NT2/D1 (cell line): Measurements from ENCODE around the gene SPACA5.

ENCODE experiments used
- YY1 ChIP-seq: IDR thresholded peaks from 2 replicates; pipeline ENCODE4 v1.6.1; 2011; ENCODE audit not compliant: insufficient read length, insufficient read depth
- ZNF274 ChIP-seq: IDR thresholded peaks from 2 replicates; pipeline ENCODE4 v1.6.1; 2011; ENCODE audit warnings: mild to moderate bottlenecking, low read depth, low read length

DNA sequence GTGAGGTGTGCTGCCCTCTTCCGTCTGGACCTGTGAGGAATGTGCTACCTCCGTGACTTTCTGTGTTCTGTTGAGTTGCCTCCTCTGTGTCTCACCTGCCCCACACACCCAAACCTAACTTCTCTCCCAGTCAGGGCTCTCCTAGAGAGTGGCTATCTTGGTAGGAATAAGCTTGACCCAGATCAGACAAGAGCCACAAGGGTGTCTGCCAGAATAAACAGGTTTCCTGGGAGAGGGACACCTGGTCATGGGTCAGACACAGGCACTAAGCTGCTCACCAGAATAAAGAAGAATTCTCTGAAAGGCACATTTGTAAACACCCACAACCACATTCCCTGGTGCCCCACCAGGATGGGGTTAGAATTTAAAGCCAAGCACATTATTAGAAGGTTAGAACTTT lies 14.1 kb upstream of the SPACA5 start:
- no peak for TF ChIP-seq ZNF274
- TF ChIP-seq YY1, result no peak
